ENCODE data around the gene SLC25A27.

Gene SLC25A27

GRCh38 chr6:46618726-46619125 lies 34.0 kb upstream of the SLC25A27 start:
- TF ChIP-seq CTCF (IDR thresholded peaks at IDR 0.05; ENCODE audit: control extremely low read depth, extremely low read depth, low read depth, missing control alignments) = no peak
- DNase-seq (ENCODE audit: extremely low spot score) = no peak
- CTCF ChIA-PET = no interaction called here
- POLR2A ChIA-PET = no interaction called here

- POLR2A ChIA-PET = no interaction called here
- CTCF ChIA-PET = no interaction called here
- peak; percentile 25 for DNase-seq (ENCODE audit: extremely low spot score)
- peak; percentile 65 for TF ChIP-seq CTCF (IDR thresholded peaks at IDR 0.05; ENCODE audit: control extremely low read depth, extremely low read depth, low read depth, missing control alignments)
These were observed 26.4 kb upstream of the SLC25A27 start for GRCh38 chr6:46626228-46626909.

GRCh38 chr6:46626976-46627375 lies 25.8 kb upstream of the SLC25A27 start:
- TF ChIP-seq CTCF (IDR thresholded peaks at IDR 0.05; ENCODE audit: control extremely low read depth, extremely low read depth, low read depth, missing control alignments) = no peak
- ChIA-PET CTCF (no interaction called here), POLR2A (no interaction called here)
- no peak for DNase-seq (ENCODE audit: extremely low spot score)

GRCh38 chr6:46628498-46628897 lies 24.3 kb upstream of the SLC25A27 start:
- ChIA-PET POLR2A (no interaction called here), CTCF (no interaction called here)
- DNase-seq (ENCODE audit: extremely low spot score) = no peak
- no peak for TF ChIP-seq CTCF (IDR thresholded peaks at IDR 0.05; ENCODE audit: control extremely low read depth, extremely low read depth, low read depth, missing control alignments)

- CTCF ChIA-PET = no interaction called here
These were observed 23.8 kb upstream of the SLC25A27 start for GRCh38 chr6:46628976-46629375.

GRCh38 chr6:46629691-46630090 lies 23.1 kb upstream of the SLC25A27 start:
- CTCF ChIA-PET = no interaction called here
- no peak for DNase-seq (ENCODE audit: extremely low spot score)
- no peak for TF ChIP-seq CTCF (IDR thresholded peaks at IDR 0.05; ENCODE audit: control extremely low read depth, extremely low read depth, low read depth, missing control alignments)
- POLR2A ChIA-PET = no interaction called here

More at GRCh38 chr6:46628976-46629375, 23.8 kb upstream of the SLC25A27 start:
- TF ChIP-seq CTCF (IDR thresholded peaks at IDR 0.05; ENCODE audit: control extremely low read depth, extremely low read depth, low read depth, missing control alignments) = no peak
- POLR2A ChIA-PET = no interaction called here
- no peak for DNase-seq (ENCODE audit: extremely low spot score)

All from GM10248 (cell line).